GM18519 (cell line): Measurements from ENCODE around the gene TSHZ3.

Source experiments
- ATAC-seq: cut with Tn5 transposase; IDR thresholded peaks from one replicate; pipeline ENCODE4 v1.9.1; 2021; ENCODE audit warnings: mild to moderate bottlenecking, moderate library complexity; ENCODE audit not compliant: unreplicated experiment, low FRiP score

TSHZ3 gene

DNA sequence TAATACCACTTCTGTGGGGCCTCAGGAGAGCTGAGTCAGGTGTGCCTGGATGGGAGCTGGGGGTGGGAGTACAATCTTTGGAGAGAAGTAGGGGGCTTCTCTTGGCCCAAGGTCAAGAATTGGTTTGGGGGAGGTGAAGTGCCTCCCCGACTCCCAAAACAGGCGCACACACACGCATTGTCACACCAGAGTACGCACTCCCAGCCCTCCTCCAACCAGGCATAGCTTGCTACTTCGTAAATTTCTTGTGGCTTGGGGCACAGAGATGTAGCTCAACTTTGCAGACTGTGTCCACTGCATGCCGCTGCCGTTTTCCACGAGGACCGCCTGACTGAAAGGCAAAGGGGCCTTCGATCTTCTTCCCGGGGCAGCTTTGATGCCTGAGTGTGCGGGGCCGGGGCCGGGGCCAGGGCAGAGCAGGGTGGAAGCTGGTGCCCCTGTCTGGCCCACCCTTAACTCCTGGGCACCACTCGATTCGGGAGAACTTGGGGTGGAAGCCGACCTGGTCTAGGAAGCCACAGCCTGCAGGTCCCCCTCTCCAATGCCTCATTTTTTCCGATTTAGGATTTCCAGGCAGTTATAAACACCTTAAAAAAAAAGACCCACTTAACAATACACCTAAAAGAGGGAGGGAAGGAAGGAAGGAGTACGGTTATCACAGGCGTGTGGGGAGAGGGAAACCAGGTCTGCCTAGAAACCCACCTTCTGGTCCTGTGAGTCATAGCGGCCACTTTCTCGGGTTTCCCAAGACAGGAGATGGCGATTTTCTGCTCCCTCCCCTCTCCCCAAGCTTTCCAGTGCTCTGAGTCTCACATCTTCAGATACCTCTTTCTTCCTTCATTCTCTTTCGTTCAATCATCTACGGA, 5.8 kb upstream of the TSHZ3 start:
- no peak for ATAC-seq

DNA sequence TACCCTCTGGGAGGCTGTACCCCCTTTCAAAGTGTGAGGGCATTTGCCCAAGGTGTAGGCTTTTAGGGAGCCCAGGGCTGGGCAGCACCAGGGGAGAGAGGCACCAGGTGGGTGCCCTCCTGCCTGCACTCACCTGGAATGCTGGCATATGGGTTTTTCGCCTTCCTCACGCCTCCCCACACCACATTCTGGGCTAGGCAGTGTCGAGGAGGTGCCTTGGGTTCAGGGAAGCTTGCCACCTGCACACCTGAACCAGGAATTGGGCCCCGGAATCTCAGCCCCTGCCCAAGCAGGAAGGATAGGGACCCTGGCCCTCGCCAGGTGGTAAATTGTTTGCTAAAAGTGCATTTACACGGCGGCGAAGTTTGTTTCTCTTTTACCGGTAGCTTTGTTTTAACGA, 5.1 kb upstream of the TSHZ3 start:
- no peak for ATAC-seq

DNA sequence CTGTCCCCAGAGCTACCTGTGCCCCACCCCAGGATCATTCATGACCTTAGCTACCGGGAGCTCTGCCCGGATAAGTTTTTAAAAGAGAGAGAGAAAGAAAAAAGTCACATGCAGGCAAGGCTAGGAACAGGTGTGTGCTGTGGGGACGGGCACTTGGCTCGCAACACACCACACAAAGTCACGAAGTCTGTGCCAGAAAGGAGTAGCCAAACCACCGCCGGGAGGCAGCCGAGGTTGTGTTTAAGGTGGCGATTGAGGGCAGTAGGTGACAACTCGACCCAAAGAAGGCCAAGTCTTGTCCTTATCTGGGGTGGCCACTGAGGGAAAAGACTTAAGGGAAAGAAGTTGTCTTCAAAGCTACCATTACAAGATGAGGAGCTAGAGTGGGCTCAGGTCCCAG, 4.6 kb upstream of the TSHZ3 start:
- no peak for ATAC-seq

DNA sequence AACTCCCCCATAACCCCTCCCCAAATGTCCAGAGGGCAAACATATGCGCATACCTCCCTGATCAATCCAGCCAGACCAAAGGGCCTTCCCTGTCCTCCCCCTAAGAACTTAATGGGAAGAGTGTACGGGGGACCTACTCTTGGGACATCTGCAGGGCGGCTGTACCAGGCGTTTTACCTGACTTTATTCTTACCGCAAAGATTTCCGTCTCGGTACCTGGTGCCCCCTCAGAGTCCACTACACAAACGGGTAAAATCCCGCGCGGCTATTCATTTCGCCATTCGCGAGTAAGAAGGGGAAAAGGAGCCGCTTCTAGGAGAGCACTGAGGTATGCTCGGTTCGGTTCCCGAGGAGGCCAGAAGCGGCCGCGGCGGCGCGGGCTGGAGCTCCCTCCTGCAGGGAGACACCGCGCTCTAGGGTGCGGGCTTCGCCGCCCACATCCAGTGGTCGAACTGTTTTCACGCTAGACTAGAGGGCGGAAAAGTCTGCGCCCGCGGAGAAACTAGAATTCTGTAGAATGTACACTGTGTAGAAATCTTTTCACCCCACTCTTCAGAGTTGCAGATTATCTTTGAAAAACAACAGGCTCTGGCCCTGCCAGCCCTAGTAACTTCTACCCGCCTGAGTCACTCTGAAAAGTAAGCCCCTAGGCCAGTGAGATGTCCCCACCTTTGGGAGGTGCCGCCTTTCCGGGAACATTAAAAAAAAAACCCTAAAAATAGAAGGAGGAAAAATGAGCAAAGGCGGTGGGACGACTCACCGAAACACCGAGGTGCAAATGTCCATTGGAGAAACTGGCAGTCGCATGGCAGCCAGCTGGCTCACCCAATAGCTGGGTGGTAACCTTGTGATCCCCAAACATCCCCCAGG, 3.8 kb upstream of the TSHZ3 start:
- ATAC-seq, result no peak

DNA sequence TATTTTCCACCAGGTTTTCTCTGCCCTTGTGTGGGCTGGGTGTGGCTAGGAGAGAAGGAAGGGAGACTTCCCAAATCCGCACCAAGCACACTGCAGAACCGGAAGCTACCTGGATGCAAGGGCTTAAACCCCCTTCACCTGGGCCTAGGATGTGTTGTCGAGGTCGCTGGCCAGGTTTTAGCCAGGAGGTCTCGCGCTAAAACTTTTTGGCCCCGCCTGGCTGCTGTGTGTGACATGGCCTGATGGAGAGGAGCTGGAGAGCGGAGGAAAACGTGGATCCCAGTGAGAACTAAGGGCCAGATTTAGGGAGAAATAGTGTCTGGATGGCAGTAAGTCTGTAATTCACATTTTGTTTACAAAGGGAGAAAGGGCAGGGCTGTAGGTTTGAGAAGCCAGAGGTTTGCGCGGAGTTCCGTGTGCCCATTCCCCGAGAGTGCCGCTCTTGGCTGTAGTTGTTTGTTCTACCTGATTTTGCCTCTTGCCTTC, 3.1 kb upstream of the TSHZ3 start:
- ATAC-seq, result no peak

DNA sequence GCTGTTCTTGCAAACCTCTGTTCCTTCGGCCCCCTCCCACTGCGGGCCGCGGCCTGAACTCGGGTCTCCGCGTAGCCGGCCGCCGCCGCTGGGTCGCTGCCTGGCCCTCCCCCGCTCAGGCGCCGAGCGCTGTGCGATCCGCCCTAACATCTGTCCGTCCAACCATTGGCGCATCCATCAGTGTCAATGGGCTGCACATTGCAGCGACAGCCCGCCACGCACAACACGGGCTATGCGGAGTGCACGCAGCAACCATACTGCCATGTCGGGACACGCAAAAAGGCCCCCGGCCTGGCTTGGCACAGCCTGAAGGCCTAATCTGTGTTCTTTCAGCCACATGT, 2.6 kb upstream of the TSHZ3 start:
- no peak for ATAC-seq

DNA sequence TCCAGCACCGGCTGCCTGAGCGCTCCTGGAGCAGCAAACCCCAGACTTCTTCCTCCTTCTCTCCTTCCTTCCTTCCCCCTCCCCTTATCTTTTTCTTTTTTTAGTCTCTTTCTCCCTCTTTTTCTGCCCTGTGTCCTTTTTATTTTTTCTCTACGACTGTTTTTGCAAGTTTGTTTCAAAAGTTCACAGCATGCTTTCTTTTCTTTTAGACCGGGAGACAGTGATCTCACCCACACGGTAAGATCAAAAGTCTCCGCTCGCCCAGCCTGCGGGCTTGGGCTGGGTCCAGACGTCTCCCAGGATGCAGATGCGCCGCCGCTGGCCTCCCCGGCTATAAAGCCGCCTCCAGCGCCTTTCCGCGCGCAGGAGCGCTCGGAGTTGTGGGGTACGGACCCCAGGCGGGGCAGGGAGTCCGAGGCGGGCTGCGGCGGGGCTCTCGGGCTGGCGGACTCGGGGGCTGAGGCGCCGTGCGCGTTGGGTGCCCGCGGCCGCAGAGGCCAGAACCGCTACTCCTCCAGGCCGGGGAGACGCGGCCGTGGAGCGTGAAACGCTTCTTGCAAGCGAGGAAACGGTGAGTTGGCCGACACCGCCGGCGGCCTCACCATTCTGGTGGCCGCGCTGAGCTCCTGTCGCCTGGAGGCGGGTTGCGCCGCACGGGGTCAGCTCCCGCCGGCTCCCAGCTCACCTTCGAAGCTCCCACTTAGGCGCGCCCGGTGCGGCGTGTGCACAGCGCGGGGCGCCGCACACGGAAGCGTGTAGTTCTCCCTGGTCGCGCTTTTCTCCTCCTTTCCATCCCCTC, 2.0 kb upstream of the TSHZ3 start:
- no peak for ATAC-seq

DNA sequence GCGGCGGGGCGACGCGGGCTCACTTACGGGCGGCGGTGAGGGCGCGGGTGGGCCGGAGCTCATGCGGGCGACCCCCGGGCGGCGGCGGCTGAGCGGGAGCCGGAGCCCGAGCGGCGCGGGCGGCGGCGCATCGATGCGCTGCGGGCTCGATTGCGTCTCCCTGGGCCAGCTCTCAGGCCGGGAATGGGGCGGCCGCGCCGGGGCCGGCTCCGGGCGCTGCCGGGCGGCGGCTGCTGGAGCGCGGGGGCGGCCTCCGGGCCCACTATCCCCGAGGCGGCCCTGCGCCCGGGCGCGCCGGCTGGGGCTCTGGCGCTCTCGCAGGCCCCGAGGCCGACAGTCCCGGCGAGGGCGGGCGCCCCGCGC, 1.4 kb upstream of the TSHZ3 start:
- no peak for ATAC-seq

DNA sequence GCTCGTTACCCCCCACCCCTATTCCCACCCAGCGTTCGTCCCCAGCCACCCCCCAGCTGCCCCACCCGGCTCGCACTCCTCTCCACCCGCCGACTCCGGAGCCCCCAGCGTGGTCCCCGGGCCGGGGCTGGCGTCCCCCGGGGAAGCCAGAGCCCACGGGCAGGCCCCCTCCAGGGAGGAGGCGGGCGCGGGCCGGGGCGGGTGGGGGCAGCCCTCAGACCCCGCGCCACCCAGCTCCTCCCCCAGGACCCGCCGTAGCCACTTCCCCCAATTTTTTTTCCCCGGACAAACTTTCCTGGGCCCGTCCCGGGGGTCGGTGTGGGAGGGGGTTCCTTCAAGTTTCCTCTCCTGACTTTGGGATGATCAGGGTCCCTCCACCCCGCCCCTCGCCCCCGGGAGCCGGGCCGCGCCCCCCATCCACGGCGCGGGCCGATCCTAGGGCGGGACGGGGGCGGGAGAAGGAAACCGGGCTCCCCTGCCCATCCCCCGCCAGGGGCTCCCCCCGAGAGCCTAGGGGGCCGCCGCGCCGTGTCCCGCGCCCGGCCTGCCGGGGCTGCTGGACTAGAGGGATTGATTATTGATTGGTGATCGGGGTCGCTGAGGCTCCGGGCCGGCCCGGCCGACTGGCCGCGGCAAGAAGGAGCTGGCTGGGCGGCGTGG, 927 bp upstream of the TSHZ3 start:
- ATAC-seq, result no peak

DNA sequence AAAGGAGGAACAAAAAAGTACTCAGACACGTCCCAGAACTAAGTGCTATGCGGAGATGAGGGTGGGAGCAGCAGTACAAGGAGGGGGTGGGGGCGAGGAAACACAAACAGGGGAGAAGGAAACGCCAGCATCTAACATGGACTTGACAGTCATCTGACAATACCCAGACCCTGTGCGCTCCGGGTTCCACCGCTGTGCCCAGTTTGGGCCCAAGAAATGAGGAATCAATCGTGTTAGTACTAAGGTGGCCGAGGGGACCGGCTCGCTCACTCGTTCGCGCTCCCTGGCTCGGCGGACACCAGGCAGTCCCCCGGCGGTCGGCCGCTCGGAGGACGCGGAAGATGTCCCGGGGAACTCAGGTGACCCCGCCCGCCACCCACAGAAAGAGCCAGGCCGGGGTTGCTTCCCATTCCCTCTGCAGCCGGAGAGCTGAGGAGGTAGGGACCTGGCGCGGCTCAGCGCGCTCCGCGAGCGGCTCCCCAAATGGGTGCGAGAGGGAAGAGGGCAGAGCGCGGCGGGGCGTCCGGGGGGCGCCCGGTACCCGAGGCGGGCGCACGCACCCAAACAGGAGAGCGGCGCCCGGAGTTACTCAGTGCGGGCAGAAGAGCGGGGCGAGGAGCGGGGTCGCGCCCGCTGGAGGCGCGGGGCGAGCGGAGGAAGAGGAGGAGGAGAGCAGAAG, 616 bp downstream of the TSHZ3 start:
- no peak for ATAC-seq

DNA sequence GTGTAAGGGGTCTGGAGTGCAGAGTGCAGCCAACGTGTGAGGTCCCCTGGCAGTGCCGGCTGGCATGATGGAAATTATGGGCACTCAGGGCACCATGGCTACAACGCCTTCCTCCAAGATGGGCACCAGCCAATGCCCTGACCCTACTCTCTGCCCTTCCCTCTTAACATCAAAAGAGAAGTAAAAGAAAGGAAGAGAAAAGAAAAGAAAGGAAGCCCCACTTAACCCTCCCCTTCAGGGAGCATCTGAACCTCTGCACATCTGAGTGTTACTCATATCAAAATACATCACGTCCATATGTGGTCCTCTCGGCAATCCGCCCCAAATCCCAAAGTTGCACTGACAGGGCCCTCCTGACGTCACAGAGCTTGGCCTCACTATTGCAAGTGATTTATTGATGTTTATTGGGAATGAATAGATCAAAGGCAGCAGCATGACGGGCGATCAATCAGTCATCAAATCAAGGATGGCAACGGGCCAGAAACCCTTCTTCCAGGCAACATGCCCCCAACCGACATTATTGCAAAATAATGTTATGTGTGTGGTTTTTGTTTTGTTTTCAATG, 1.3 kb downstream of the TSHZ3 start:
- ATAC-seq, result no peak

DNA sequence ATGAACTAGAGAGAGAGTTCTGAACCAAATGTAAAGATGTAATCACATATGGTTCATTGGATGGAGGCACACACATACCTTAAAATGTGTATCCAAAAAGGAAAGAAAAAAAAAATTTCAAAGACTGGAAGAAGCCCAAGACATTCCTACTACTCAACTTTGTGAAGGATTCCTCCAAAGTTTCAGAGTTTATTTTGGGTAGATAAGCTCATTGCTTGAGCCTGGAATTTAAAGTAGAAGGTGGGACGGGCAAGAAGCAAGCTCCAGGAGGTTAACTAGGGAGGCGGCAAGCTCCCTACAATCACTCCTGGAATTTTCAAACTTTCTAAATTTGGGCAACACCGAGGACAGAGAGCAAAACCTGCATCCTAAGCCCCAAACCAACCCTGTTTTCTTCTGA, 1.9 kb downstream of the TSHZ3 start:
- ATAC-seq, result no peak

DNA sequence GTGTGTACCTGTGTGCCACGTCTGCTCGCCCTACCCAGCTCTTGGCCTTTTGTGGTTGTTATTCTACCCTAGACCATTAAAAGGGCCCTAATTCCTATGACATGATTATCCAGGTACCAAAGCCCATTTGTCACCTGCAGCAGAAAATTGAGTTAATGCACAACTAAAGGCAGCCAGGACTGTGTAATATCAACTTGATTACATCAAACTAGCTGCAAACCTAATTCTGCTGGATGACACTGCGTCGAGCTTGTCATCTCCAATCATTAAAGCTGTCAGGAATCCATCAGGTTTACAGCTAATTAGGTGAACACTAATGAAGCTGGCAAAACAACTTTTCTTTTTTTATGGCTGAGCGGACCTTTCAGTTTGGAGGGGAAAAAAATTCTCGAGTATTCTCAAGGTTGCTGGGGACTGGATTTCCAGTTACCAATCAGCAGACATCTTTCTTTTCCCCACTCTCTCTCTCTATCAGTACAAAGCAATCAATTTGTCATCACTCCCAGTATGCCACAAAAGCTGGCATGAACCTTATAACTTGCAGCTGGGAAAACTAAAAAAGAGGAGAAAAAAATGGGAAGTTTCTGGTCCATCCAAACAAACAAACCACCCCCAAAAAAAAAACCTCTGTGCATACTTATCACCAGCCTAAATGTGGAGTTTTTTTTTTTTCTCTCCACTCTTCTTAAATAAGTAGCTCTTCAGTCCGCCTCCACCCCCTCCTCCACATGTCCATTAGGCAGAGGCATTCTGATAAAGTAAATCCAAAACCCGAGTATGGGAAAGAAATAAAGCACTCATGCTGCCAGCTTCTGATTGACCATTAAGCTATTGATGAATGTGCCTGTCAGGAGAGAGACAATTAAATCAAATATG, 2.8 kb downstream of the TSHZ3 start:
- ATAC-seq, result no peak

DNA sequence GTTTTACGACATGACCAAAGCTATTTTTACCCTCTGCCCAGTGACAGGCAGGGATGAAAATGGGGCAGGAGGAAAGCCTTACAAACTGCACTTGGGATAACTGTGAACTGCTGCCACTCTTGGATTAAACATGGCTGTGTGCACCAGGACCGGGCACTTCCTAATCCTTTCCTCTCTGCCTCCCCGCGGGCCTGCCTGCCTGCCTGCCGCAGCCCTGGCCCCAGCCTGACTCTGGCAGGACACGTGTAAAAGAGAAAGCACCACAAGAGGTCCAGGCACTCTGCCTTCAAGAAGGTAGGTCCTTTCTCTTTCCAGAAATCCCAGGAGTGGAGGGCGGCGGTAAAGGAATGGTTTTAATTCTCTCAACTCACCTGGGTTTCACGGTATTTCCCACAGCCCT, 4.8 kb downstream of the TSHZ3 start:
- ATAC-seq, result no peak

DNA sequence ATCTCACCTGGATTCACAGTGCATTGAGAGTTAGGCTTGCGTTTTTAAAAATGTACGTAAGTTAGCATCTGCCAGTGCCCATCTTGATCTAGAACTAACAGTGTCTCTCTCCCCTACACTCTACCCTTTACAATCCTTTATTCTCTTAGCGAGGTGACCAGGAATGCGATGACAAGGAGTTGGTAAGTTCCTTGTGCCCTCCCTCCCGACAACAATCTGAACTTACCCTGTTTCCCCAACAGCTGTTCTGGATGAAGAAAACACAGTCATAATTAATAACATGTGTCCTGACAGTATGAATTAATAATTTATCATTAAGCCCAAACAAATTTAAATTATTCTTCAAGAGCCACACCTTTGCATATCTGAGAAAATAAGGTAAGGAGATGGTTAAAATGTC, 6.3 kb downstream of the TSHZ3 start:
- no peak for ATAC-seq

DNA sequence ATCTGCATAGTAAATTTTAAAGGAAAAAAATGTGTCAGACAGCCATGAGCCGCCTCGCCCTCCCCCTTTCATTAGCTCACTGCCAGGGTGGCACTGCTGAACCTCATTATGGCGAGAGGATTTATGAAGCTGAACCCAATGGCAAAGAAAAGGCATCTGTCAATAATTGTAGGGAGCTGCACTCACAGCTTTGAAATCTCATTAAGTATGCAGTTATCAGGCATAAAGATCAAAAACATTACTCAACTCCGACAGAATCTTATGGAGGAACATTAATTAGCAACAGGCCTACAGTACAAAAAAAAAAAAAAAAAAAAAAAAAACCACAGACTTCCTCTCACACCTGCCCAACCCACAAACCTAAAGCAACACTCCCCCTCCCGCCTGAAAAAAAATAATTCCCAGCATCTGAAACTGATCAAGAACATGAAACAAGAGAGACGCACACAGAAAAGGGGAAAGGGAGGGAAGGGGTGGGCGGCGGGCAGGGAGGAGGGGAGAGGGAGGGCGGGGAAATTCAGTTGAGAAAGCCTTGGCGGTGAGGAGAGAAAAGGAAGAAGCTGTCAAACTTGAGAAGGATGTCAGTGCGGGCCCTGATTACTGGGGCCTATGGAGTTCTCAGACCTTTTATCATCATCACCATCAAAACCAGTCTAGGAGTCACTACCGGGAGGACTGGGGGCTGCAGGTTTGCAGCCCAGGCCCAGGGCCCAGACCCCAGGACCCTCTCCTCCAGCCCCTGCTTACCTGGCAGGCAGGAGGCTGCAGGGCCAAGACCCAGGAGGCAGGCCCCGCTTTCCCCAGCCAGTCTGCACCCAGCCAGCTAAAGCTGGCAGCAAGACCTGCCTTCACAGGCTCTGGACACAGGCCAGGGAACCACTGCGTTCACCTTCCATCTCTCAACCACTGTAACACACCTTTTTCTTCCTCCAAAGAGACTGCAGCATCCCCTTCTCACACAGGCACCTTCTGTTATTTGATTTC, 8.9 kb downstream of the TSHZ3 start:
- ATAC-seq, result no peak

DNA sequence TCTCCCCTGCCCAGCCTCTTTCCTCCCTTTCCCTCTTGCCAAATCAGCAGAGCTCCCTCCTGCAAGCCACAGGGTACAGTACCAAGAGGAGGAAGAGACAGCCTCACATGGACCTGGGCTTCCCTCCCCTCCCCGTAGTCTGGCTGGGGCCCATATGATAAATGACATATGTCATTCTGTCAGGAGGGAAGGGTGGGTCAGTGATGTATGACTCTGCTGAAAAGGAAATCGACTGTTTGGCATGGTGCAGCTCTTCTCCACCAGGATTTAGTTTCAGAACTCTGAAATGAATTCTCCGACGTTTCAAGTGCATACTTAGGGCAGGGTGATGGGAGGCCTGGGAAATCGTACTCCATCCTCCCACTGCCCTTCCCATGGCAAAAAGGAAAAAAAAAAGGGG, 9.8 kb downstream of the TSHZ3 start:
- ATAC-seq, result no peak
